HEK293 (cell line): Measurements from ENCODE around the gene HOXA6.
A peak's percentile ranks its signal among the peaks of the same experiment; 100 is the strongest.

Experiments used
- KLF10 ChIP-seq: fragments of 450-650 bp; IDR thresholded peaks from 2 replicates; pipeline ENCODE4 v1.5.1; 2018; ENCODE audit warnings: missing biosample characterization, mild to moderate bottlenecking, missing genetic modification characterization
- PRDM2 ChIP-seq: fragments of 450-650 bp; formaldehyde crosslinking; IDR thresholded peaks from 2 replicates; pipeline ENCODE4 v1.5.1; 2016; ENCODE audit warnings: missing biosample characterization, missing genetic modification characterization, borderline replicate concordance
- REST ChIP-seq: fragments of 450-650 bp; formaldehyde crosslinking; IDR thresholded peaks from 2 replicates; pipeline ENCODE4 v1.5.1; 2016; ENCODE audit warnings: missing biosample characterization, missing genetic modification characterization
- SP2 ChIP-seq: fragments of 450-650 bp; formaldehyde crosslinking; IDR thresholded peaks from 2 replicates; pipeline ENCODE4 v1.5.1; 2016; ENCODE audit warnings: missing biosample characterization, missing genetic modification characterization
- YY1 ChIP-seq: fragments of 450-650 bp; formaldehyde crosslinking; IDR thresholded peaks from 2 replicates; pipeline ENCODE4 v1.5.1; 2018; ENCODE audit warnings: missing biosample characterization, missing genetic modification characterization
- ZBTB10 ChIP-seq: fragments of 450-650 bp; formaldehyde crosslinking; IDR thresholded peaks from 2 replicates; pipeline ENCODE4 v1.5.1; 2016; ENCODE audit warnings: missing biosample characterization, missing genetic modification characterization
- ZBTB6 ChIP-seq: fragments of 450-650 bp; formaldehyde crosslinking; IDR thresholded peaks from 2 replicates; pipeline ENCODE4 v1.5.1; 2017; ENCODE audit warnings: missing biosample characterization, missing genetic modification characterization
- ZFP41 ChIP-seq: fragments of 450-650 bp; formaldehyde crosslinking; IDR thresholded peaks from 2 replicates; pipeline ENCODE4 v1.5.1; 2016; ENCODE audit warnings: missing biosample characterization, missing genetic modification characterization, borderline replicate concordance
- ZNF155 ChIP-seq: fragments of 450-650 bp; formaldehyde crosslinking; IDR thresholded peaks from 2 replicates; pipeline ENCODE4 v1.5.1; 2016; ENCODE audit warnings: missing biosample characterization, missing genetic modification characterization
- ZNF341 ChIP-seq: fragments of 450-650 bp; formaldehyde crosslinking; IDR thresholded peaks from 2 replicates; pipeline ENCODE4; 2016; ENCODE audit warnings: low read depth, missing biosample characterization, missing genetic modification characterization
- ZNF423 ChIP-seq: fragments of 450-650 bp; formaldehyde crosslinking; IDR thresholded peaks from 2 replicates; pipeline ENCODE4 v1.5.1; 2016; ENCODE audit warnings: missing biosample characterization, missing genetic modification characterization
- ZNF473 ChIP-seq: fragments of 450-650 bp; formaldehyde crosslinking; IDR thresholded peaks from 2 replicates; pipeline ENCODE4 v1.5.1; 2017; ENCODE audit warnings: missing biosample characterization, missing genetic modification characterization
- ZNF513 ChIP-seq: fragments of 450-650 bp; IDR thresholded peaks from 2 replicates; pipeline ENCODE4 v1.5.1; 2018; ENCODE audit warnings: missing biosample characterization, missing genetic modification characterization
- ZNF530 ChIP-seq: fragments of 450-650 bp; formaldehyde crosslinking; IDR thresholded peaks from 2 replicates; pipeline ENCODE4 v1.5.1; 2016; ENCODE audit warnings: low read depth, missing biosample characterization, missing genetic modification characterization
- ZNF585B ChIP-seq: fragments of 450-650 bp; formaldehyde crosslinking; IDR thresholded peaks from 2 replicates; pipeline ENCODE4 v1.5.1; 2016; ENCODE audit warnings: missing biosample characterization, missing genetic modification characterization
- ZNF600 ChIP-seq: fragments of 450-650 bp; formaldehyde crosslinking; IDR thresholded peaks from 2 replicates; pipeline ENCODE4 v1.5.1; 2016; ENCODE audit warnings: missing biosample characterization, missing genetic modification characterization
- ZNF610 ChIP-seq: fragments of 450-650 bp; formaldehyde crosslinking; IDR thresholded peaks from 2 replicates; pipeline ENCODE4 v1.5.1; 2016; ENCODE audit warnings: missing biosample characterization, missing genetic modification characterization, borderline replicate concordance
- ZNF623 ChIP-seq: fragments of 450-650 bp; formaldehyde crosslinking; IDR thresholded peaks from 2 replicates; pipeline ENCODE4 v1.5.1; 2016; ENCODE audit warnings: missing biosample characterization, missing genetic modification characterization
- ZNF639 ChIP-seq: fragments of 450-650 bp; formaldehyde crosslinking; IDR thresholded peaks from 2 replicates; pipeline ENCODE4 v1.5.1; 2016; ENCODE audit warnings: missing biosample characterization, missing genetic modification characterization
- ZSCAN5A ChIP-seq: fragments of 450-650 bp; formaldehyde crosslinking; IDR thresholded peaks from 2 replicates; pipeline ENCODE4 v1.5.1; 2016; ENCODE audit warnings: missing biosample characterization, missing genetic modification characterization

HOXA6 gene

GRCh38 chr7:27095897-27096767 lies 51.4 kb downstream of the HOXA6 start, which contains the start of gene HOXA1 (continued):
- TF ChIP-seq PRDM2 (tag by site-specific recombination) (no peak), ZNF600 (peak; percentile 85), ZNF155 (tag by site-specific recombination) (no peak), ZNF423 (tag by site-specific recombination) (no peak), ZNF513 (tag by site-specific recombination) (no peak), REST (tag by site-specific recombination) (no peak), ZSCAN5A (no peak), ZBTB6 (0 out of 2 replicates have a peak, but pooled peaks have one; percentile 9), ZNF585B (no peak), ZNF623 (no peak), ZNF639 (tag by site-specific recombination) (no peak), ZNF473 (tag by site-specific recombination) (no peak), SP2 (tag by site-specific recombination) (peak; percentile 79), ZNF530 (tag by site-specific recombination) (no peak), KLF10 (tag by site-specific recombination) (peak; percentile 53; the same call in 1 of the 2 replicates), ZFP41 (no peak), ZNF610 (no peak), YY1 (tag by site-specific recombination) (0 out of 2 replicates have a peak, but pooled peaks have one; percentile 12), ZBTB10 (tag by site-specific recombination) (no peak), ZNF341 (tag by site-specific recombination) (peak; percentile 52; the same call in 1 of the 2 replicates)
